Measurements from ENCODE around the gene UTS2B.

UTS2B gene

GRCh38 chr3:191360620-191361019 is 30.3 kb upstream of the UTS2B start:
- no peak for ATAC-seq
- Mint-ChIP-seq H3K4me3 (no peak overlapping the region), H3K27me3 (no peaks in the 10 kb centered on the region), H3K9me3 (no peaks in the 10 kb centered on the region), H3K4me1 (peaks cover 65% of the 10 kb centered on the region), H3K36me3 (peaks cover 66% of the 10 kb centered on the region), H3K27ac (peak overlapping the region; percentile 83)

GRCh38 chr3:191358929-191359328 is 28.6 kb upstream of the UTS2B start:
- peak; percentile 60 for ATAC-seq
- Mint-ChIP-seq H3K27ac (peak overlapping the region; percentile 83), H3K27me3 (no peaks in the 10 kb centered on the region), H3K9me3 (no peaks in the 10 kb centered on the region), H3K36me3 (peaks cover 56% of the 10 kb centered on the region), H3K4me3 (peak overlapping the region; percentile 40), H3K4me1 (peaks cover 64% of the 10 kb centered on the region)

- Mint-ChIP-seq H3K27ac (peak overlapping the region; percentile 83), H3K4me1 (peaks cover 64% of the 10 kb centered on the region), H3K27me3 (no peaks in the 10 kb centered on the region), H3K9me3 (no peaks in the 10 kb centered on the region), H3K4me3 (no peak overlapping the region), H3K36me3 (peaks cover 48% of the 10 kb centered on the region)
- ATAC-seq = no peak
These were observed 27.6 kb upstream of the UTS2B start for GRCh38 chr3:191357909-191358308.

- Mint-ChIP-seq H3K4me1 (peaks cover 54% of the 10 kb centered on the region), H3K9me3 (no peaks in the 10 kb centered on the region), H3K36me3 (peaks cover 38% of the 10 kb centered on the region), H3K27ac (peak overlapping the region; percentile 66), H3K4me3 (no peak overlapping the region), H3K27me3 (no peaks in the 10 kb centered on the region)
- no peak for ATAC-seq
These were observed 26.5 kb upstream of the UTS2B start for GRCh38 chr3:191356631-191357439.

- Mint-ChIP-seq H3K27me3 (no peaks in the 10 kb centered on the region), H3K27ac (peak overlapping the region; percentile 66), H3K9me3 (no peaks in the 10 kb centered on the region), H3K4me1 (peaks cover 43% of the 10 kb centered on the region), H3K36me3 (peaks cover 25% of the 10 kb centered on the region), H3K4me3 (peak overlapping the region; percentile 32)
- ATAC-seq = peak; percentile 77
These were observed 25.1 kb upstream of the UTS2B start for GRCh38 chr3:191355406-191355805.

- H3K9me3 Mint-ChIP-seq = no peaks in the 10 kb centered on the region
- peak; percentile 22 for ATAC-seq
- H3K36me3 Mint-ChIP-seq = peaks cover 3% of the 10 kb centered on the region
These were observed 22.9 kb upstream of the UTS2B start for GRCh38 chr3:191353022-191353777.

GRCh38 chr3:191352014-191352413 is 21.7 kb upstream of the UTS2B start:
- ATAC-seq = no peak
- no peaks in the 10 kb centered on the region for H3K9me3 Mint-ChIP-seq
- peaks cover 40% of the 10 kb centered on the region for H3K4me1 Mint-ChIP-seq
- H3K27me3 Mint-ChIP-seq = no peaks in the 10 kb centered on the region
- no peak overlapping the region for H3K4me3 Mint-ChIP-seq
- no peak overlapping the region for H3K27ac Mint-ChIP-seq
- no peaks in the 10 kb centered on the region for H3K36me3 Mint-ChIP-seq

More at GRCh38 chr3:191353022-191353777, 22.9 kb upstream of the UTS2B start:
- H3K4me3 Mint-ChIP-seq = no peak overlapping the region
- no peaks in the 10 kb centered on the region for H3K27me3 Mint-ChIP-seq
- no peak overlapping the region for H3K27ac Mint-ChIP-seq
- peaks cover 35% of the 10 kb centered on the region for H3K4me1 Mint-ChIP-seq

GRCh38 chr3:191350396-191351090 is 20.2 kb upstream of the UTS2B start:
- H3K27me3 Mint-ChIP-seq = no peaks in the 10 kb centered on the region
- H3K4me1 Mint-ChIP-seq = peaks cover 46% of the 10 kb centered on the region
- no peaks in the 10 kb centered on the region for H3K36me3 Mint-ChIP-seq
- H3K27ac Mint-ChIP-seq = no peak overlapping the region
- H3K4me3 Mint-ChIP-seq = no peak overlapping the region
- no peak for ATAC-seq
- no peaks in the 10 kb centered on the region for H3K9me3 Mint-ChIP-seq

- peak overlapping the region; percentile 60 for H3K27ac Mint-ChIP-seq
- ATAC-seq = no peak
These were observed 17.8 kb upstream of the UTS2B start for GRCh38 chr3:191348098-191348497.

GRCh38 chr3:191347228-191347627 is 16.9 kb upstream of the UTS2B start:
- Mint-ChIP-seq H3K36me3 (peaks cover 5% of the 10 kb centered on the region), H3K9me3 (no peaks in the 10 kb centered on the region), H3K4me1 (peaks cover 74% of the 10 kb centered on the region), H3K27me3 (no peaks in the 10 kb centered on the region), H3K27ac (peak overlapping the region; percentile 60), H3K4me3 (no peak overlapping the region)
- ATAC-seq = no peak

More at GRCh38 chr3:191348098-191348497, 17.8 kb upstream of the UTS2B start:
- Mint-ChIP-seq H3K9me3 (no peaks in the 10 kb centered on the region), H3K4me1 (peaks cover 65% of the 10 kb centered on the region), H3K4me3 (no peak overlapping the region), H3K36me3 (peaks cover 5% of the 10 kb centered on the region), H3K27me3 (no peaks in the 10 kb centered on the region)

- Mint-ChIP-seq H3K27me3 (no peaks in the 10 kb centered on the region), H3K9me3 (no peaks in the 10 kb centered on the region), H3K36me3 (peaks cover 5% of the 10 kb centered on the region), H3K27ac (no peak overlapping the region), H3K4me1 (peaks cover 93% of the 10 kb centered on the region), H3K4me3 (peak overlapping the region; percentile 3)
- ATAC-seq = no peak
These were observed 15.0 kb upstream of the UTS2B start for GRCh38 chr3:191345334-191345733.

- H3K27me3 Mint-ChIP-seq = no peaks in the 10 kb centered on the region
- H3K27ac Mint-ChIP-seq = peak overlapping the region; percentile 91
- no peaks in the 10 kb centered on the region for H3K9me3 Mint-ChIP-seq
- no peak overlapping the region for H3K4me3 Mint-ChIP-seq
- ATAC-seq = no peak
- H3K4me1 Mint-ChIP-seq = peaks cover 100% of the 10 kb centered on the region
- H3K36me3 Mint-ChIP-seq = peaks cover 5% of the 10 kb centered on the region
These were observed 13.6 kb upstream of the UTS2B start for GRCh38 chr3:191343913-191344312.

GRCh38 chr3:191343115-191343514 is 12.8 kb upstream of the UTS2B start:
- no peaks in the 10 kb centered on the region for H3K27me3 Mint-ChIP-seq
- no peaks in the 10 kb centered on the region for H3K9me3 Mint-ChIP-seq
- peaks cover 5% of the 10 kb centered on the region for H3K36me3 Mint-ChIP-seq
- peak; percentile 55 for ATAC-seq
- no peak overlapping the region for H3K4me3 Mint-ChIP-seq
- H3K4me1 Mint-ChIP-seq = peaks cover 100% of the 10 kb centered on the region
- peak overlapping the region; percentile 91 for H3K27ac Mint-ChIP-seq

GRCh38 chr3:191342411-191342810 is 12.1 kb upstream of the UTS2B start:
- peak overlapping the region; percentile 91 for H3K27ac Mint-ChIP-seq

GRCh38 chr3:191342006-191342405 is 11.7 kb upstream of the UTS2B start:
- H3K27ac Mint-ChIP-seq = peak overlapping the region; percentile 91
- peak overlapping the region; percentile 21 for H3K4me3 Mint-ChIP-seq
- no peak for ATAC-seq
- H3K36me3 Mint-ChIP-seq = peaks cover 5% of the 10 kb centered on the region
- H3K9me3 Mint-ChIP-seq = no peaks in the 10 kb centered on the region
- H3K27me3 Mint-ChIP-seq = no peaks in the 10 kb centered on the region
- H3K4me1 Mint-ChIP-seq = peaks cover 100% of the 10 kb centered on the region

More at GRCh38 chr3:191342411-191342810, 12.1 kb upstream of the UTS2B start:
- H3K36me3 Mint-ChIP-seq = peaks cover 5% of the 10 kb centered on the region
- H3K9me3 Mint-ChIP-seq = no peaks in the 10 kb centered on the region
- H3K27me3 Mint-ChIP-seq = no peaks in the 10 kb centered on the region
- ATAC-seq = no peak
- H3K4me3 Mint-ChIP-seq = peak overlapping the region; percentile 21
- peaks cover 100% of the 10 kb centered on the region for H3K4me1 Mint-ChIP-seq
